Left renal pelvis (tissue), 4 donors: Measurements from ENCODE around the gene LRRC4B. TPM values are rescaled to one million over a fixed set of nuclear protein-coding genes. Genes with fewer than 3 reads are reported as not detected.

Experiments used
- DNase-seq, 4 donors: peaks; one replicate each; pipeline ENCODE4 v3.0.0-alpha.2; 2013; ENCODE audit warnings: low read depth in 4 of 4, low spot score in 3 of 4
- polyA plus RNA-seq, 4 donors: library from polyadenylated mRNA; unstranded; fragments of 120-200 nt; gene quantifications; one replicate each; pipeline ENCODE4 v1.2.1, GENCODE V29; 2013; ENCODE audit not compliant: insufficient read length in 4 of 4

Gene LRRC4B
- polyA plus RNA-seq, 4 donors = 15.7 to 26.8 (median 20.1) TPM

DNA sequence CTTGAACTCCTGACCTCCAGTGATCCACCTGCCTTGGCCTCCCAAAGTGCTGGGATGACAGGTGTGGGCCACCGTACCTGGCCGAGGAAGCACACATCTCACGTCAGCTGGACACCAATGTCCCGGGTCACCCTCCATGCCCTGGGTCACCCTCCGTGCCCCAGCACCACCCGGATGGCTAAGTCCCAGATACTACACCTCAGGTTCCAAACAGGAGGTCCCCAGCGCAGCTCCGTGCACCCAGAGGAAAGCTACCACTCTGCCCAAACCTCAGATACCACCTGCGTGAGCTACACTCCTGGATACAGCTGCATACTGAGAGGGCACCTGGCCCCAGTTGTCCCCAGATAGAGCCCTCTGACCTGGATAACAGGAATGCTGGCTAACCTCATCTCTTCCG, 14.0 kb downstream of the LRRC4B start:
- no peak for DNase-seq

DNA sequence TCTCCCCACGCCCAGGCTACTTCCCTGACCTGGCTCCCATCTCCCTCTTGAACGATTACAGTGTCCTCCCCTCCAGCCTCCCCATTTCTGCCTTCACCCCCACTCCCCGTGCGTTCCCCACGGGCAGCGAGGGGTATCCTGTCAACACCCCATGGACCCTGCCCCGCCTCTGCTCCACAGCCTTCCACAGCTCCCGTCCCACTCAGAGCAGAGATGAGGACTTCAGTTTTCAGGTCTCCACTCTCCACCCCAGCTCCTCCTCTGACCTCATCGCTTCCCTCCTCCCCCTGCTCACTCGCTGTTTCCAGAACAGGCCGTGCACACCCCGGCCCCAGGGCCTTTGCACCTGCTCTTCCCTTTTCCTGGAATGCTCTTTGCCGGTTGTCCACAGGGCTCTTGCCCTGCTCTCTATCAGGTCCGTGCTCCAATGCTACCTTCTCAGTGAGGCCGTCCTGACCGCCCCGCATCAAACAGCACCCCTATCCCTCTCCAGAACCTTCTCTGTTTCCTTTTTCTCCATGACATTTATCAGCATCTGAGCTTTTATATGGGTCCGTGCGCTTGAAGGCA, 15.0 kb downstream of the LRRC4B start:
- no peak for DNase-seq

DNA sequence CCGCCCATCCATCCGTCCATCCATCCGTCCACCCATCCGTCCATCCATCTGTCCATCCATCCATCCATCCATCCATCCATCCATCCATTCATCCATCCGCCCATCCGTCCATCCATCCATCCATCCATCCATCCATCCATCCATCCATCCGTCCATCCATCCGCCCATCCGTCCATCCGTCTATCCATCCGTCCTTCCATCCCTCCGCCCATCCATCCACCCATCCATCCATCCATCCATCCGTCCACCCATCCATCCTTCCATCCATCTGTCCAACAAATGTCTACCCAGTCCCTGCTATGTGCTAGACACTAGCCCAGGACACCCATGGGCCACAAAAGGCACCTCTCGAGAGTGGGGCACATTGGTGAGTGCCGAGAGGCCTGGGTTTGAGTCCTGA, 15.7 kb downstream of the LRRC4B start:
- no peak for DNase-seq

DNA sequence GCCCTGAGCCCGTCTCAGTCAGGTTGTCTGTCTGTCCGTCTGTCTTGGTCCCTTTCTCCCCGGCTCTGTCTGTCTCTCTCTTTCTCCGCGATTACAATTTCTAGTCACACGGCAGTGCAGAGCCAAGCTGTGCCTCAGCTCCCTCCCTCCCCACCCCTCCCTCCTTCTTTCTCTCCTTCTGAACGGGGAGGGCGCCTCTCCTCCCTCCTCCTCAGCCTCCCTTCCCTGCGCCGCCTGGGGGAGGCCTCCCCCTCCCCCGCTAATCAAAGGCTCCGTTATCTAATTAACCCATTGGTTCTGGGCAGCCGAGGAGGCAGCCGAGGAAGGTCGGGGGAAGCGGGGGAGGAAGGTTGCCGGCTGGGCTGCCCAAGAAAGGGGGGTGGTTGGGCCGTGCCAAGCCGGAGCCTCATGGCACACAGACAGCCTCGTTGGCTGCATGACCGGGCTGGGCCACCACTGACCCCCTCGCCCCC, 16.5 kb downstream of the LRRC4B start:
- no peak for DNase-seq

- DNase-seq = no peak
These were observed 17.1 kb downstream of the LRRC4B start for GRCh38 chr19:50551034-50551714.

GRCh38 chr19:50550594-50550966, 17.7 kb downstream of the LRRC4B start:
- no peak for DNase-seq

- no peak for DNase-seq
These were observed 18.2 kb downstream of the LRRC4B start for GRCh38 chr19:50549927-50550593.

GRCh38 chr19:50549059-50549926, 18.9 kb downstream of the LRRC4B start:
- DNase-seq = no peak

GRCh38 chr19:50548191-50549058, 19.8 kb downstream of the LRRC4B start:
- no peak for DNase-seq

- DNase-seq = no peak
These were observed 20.6 kb downstream of the LRRC4B start for GRCh38 chr19:50547385-50548190.

DNA sequence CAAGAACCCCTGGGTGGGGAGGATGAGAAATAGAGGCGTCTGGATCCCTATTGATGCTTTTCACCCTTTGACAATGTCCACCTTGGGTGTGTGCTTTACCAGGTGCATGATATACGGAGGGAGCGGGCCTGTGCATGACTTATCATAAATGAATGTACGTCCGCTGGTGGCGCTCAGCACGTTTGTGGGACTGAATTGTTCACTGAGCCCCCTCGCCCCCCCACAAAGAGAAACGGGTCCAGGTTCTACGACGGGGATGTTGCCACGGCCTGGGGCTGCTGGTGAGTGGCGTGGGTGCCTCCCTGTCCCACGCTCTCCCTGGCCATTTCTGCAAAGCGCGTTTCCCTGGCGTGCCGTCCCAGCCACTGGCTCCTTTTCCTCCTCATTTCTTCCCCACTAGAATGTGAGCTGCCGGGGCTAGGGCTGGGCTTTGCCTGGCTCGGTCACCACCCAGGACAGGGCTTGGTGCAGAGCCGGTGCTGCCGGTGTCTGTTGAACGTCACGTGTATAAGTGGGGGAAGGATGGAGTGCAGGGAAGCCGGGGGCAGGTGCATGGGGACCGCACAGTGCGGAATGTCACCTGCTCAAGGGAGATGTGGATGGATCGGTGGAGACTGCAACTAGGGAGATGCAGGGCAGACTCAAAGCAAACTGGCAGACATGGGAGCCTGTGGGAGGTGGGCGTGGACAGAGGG, 21.6 kb downstream of the LRRC4B start:
- no peak for DNase-seq

- no peak for DNase-seq
These were observed 25.3 kb downstream of the LRRC4B start for GRCh38 chr19:50542943-50543342.

DNA sequence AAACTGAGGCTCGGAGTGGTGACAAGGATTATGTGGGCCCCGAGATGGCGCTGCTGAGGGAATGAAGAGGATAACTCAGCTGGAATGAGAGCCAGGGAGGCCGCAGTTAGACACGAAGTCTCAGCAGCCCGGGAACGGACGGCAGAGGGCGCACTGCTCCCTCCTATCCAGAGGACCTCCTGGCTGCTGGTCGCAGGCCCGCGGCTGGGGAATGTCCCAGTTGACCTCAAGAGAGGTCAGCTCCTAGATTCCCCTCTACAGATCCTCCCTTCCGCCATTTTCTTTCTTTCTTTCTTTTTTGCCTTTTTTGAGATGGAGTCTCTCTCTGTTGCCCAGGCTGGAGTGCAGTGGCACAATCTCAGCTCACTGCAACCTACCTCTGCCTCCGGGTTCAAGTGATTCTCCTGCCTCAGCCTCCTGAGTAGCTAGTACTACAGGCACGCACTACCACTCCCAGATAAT, 30.4 kb downstream of the LRRC4B start:
- no peak for DNase-seq

GRCh38 chr19:50537306-50537685, 30.9 kb downstream of the LRRC4B start:
- DNase-seq = no peak

DNA sequence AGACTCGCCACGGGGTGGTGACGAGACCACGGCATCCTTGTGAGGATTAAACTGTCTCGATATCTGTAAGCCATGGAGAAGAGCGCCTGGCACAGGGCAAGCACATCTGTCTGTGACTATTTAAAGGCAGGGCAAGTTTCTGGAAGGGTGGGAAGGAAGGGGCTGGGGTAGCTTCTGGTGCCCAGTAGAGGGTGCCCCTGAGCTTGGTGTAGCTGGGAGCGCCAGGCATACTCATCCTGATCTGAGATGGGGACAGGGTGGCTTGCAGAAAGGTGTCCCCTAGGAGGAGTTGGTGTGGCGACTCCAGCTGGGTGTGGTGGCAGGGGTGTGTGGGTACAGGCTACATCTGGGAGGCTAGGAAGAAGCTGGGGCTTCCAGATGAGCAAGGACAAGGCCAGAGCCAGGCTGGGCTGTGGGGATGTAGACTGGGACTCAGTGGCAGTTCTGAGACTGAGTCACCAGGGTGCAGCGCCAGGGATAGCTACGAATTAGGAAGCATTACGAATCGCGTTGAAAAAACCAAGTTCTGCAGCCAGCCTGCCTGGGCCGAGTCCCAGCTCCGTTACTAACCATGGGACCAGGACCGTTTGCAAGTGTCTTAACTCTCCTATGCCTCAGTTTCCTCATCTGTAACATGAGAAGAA, 31.5 kb downstream of the LRRC4B start:
- no peak for DNase-seq

GRCh38 chr19:50535672-50536187, 32.5 kb downstream of the LRRC4B start:
- no peak for DNase-seq

DNA sequence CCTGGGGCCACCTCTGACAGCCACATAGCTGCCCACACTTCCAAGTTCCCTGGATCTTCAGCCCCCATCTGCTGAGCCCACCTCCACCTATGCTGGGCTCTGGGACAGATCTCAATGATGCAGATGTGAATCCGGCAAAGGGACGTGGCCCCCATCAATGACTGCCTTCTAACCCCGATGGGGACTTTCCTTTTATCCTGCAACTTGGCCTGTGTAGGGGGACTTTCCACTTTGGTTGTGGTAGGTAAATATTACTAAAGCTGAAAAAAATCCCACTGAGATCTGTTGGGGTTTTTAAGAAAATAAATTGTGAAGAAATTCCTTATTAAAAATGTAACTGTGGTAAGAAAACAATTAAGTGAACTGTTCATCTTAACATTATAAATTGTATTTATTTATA, 33.8 kb downstream of the LRRC4B start:
- no peak for DNase-seq

- DNase-seq = no peak
These were observed 35.3 kb downstream of the LRRC4B start for GRCh38 chr19:50532952-50533351.
